Stimulated activated CD4-positive, alpha-beta T cell treated with anti-CD3 and anti-CD28 coated beads, Interleukin-12 subunit alpha, Interleukin-12 subunit beta, amount 100 ng/mL, for 48 hours (primary cell): ENCODE results near the gene CXCR1.
"Not testable (repeated sequence)": the region's sequence is repeated elsewhere in the genome, so short reads cannot be mapped to it uniquely, and the experiment has no call there.

Experiments
- DNase-seq, 3 donors: peaks; one replicate each; pipeline ENCODE4 v3.0.0-alpha.2; 2020; ENCODE audit warnings: low read depth in 2 of 3, low spot score in 1 of 3

CXCR1 gene

DNA sequence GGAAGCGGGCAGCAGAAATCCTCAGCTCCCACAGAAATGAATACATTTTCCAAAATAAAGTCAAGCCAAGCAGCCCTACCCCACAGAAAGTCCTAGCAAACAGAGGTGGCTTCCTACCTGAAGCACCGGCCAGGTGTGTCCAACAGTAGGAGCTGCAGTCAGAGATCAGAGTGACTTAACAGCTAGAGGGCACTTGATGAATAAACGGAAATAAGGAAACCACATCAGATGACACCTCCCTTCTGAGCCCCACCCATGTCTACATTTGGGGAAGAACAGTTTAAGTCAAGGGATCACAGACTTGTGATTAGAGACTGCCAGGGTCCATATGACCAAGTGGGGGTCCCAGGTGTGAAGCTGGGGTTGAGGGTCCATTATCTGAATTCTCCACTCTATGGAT lies at the start of gene CXCR1:
Gene CXCR1 (minus strand): TSS at position 172 of the 400 bp plus-strand sequence. CDS start 1,751 bp downstream, outside the sequence.
- DNase-seq, result peak in 1 of 3 donors; percentile 6

DNA sequence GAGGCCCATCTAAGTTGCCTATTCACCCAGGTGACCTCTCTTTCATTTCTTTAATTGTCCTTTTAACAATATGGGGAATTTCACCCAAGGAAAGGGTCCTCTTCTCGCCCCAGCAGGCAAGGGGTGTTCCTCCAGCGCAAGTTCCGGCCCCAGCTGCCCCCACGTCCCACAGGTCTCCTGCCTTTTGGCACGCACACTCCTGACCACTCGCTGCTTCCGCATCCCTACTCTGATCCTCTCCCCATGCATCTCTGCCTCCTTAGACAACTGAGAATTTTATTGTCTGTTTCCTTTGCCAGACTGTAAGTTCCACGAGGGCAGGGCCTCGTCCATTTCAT lies 49.5 kb upstream of the CXCR1 start:
- no peak for DNase-seq

DNA sequence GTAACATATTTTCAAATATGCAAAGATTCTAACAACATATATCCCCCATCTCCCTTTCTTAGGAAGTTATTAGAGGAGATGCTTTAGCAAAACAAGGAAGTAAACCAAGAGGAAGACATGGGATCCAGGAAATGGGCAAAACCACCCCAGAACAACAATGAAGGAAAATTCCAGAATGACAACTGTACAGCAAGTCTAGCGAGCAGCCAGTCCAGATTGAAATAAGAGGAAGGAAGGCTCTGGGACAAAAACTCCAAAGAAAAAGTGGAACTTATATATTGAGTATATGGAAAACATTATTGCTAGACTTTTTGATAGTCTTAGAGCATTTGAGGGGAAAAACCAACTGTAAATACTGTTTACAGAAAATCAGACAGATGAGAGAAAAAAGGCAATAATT lies 47.4 kb upstream of the CXCR1 start:
- DNase-seq, result no peak

DNA sequence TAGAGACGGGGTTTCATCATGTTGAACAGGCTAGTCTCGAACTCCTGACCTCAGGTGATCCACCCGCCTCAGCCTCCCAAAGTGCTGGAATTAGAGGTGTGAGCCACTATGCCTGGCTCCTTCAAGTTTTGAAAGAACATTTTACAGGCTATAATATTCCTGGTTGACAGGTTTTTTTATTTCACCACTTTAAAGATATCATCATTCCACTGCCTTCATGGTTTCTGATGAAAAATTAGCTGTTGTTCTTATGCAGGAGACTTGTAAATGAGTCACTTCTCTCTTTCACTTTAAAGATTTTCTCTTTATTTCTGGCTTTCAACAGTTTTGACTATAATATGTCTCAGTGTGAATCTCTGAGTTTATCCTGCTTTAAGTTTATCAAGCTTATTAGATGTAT lies 42.3 kb upstream of the CXCR1 start:
- no peak for DNase-seq

DNA sequence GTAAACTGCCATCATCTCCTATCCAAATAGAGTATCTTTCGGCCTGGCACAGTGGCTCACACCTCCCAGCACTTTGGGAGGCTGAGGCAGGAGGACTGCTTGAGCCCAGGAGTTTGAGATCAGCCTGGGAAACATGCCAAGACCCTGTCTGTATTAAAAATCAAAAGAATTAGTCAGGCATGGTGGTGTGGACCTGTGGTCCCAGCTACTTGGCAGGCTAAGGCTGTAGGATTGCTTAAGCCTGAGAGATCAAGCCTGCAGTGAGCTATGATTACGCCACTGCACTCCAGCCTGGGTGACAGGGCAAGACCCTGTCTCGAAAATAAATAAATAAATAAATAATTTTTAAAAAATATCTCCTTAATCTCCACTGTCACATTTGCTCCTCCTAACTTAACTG lies 35.5 kb upstream of the CXCR1 start:
- DNase-seq, result no peak

DNA sequence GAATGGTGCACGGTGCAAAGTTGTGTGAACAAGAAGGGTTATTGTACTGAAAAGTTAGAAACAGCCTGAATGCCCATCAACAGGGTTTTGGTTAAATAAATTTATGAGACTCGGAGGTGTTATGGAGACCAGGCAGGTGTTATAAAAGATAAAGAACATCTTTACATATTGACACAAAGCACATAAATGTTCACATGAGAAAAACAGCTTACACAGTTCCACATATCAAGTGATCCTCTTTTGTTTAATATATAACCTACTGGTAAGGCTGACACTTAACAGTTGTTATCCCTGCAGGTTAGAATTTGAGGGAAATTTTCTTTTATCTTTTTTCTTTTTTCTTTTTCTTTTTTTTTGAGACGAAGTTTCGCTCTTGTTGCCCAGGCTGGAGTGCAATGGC lies 30.2 kb upstream of the CXCR1 start:
- no peak for DNase-seq

DNA sequence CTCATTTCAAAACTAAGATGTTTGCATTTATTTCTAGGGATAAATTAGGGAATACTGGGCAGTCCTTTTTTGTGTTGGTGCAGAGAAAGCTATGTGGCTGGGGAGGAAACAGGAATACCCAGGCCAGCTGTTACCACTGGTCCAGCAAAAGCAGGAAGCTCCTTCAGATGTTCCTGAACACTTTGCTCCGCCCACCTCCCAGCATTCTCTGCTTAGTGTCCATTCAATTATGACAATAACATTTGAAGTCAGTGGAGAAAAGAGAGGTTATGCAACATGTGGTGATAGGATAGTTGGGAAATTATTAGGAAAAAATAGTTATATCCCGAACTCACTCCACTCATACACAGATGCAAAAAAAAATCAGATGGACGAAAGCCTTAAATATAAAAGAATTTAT lies 28.1 kb upstream of the CXCR1 start:
- no peak for DNase-seq

DNA sequence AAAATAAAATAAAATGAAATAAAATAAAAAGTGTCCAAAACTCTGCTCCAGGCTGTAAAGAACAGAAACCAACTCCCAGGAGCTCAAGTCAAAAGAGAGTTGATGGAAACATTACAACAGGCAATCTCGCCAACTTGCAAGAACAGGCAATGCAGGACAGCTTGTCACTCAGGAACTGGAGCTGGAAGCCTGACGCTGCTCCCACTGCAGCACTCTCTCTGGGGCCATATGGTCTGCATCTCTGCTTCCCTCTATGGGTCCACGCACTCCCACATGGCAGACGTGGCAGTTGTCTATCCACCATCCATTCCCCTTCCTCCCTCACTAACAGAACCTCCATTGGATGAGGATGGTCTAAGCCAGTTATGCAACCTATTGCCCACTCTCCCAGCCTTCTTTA lies 26.9 kb upstream of the CXCR1 start:
- no peak for DNase-seq

DNA sequence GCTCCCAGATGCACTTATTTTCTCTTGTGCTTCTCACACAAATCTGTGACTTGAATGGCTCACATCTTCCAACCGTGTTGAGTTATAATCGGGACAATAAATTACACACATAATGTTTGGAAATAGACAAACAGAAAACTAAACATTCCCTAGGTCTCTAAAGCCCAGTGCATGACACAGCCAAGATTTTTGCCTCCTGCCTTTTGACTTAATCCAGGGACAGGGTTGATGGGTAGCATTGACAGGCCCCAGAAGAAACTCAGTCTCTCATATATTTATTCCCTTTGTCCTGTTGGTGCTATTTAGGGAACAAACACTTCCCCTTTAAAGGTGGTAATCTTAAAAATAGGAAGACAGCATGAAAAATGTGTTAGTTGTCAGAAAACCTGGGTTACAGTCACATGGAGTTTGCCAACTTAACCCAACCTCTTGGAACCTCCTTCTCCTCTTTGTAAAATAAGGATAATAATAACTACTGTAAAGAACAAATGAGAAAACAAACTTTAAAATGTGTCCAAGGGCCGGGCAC lies 26.2 kb upstream of the CXCR1 start:
- DNase-seq, result no peak

DNA sequence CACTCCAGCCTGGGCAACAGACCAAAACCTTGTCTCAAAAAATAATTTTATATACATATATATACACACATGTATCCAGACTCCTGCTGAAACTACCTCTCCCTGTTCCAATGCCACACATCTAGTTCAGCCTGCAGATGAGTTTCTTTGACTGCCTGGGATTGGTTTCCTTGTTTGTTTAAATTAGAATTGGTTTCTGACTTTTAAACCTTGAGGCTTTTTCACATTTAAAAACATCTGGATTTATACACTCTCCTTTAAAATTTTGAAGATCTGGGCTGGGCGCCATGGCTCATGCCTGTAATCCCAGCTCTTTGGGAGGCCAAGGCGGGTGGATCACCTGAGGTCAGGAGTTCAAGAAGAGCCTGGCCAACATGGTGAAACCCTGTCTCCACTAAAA lies 21.8 kb upstream of the CXCR1 start:
- DNase-seq, result no peak

DNA sequence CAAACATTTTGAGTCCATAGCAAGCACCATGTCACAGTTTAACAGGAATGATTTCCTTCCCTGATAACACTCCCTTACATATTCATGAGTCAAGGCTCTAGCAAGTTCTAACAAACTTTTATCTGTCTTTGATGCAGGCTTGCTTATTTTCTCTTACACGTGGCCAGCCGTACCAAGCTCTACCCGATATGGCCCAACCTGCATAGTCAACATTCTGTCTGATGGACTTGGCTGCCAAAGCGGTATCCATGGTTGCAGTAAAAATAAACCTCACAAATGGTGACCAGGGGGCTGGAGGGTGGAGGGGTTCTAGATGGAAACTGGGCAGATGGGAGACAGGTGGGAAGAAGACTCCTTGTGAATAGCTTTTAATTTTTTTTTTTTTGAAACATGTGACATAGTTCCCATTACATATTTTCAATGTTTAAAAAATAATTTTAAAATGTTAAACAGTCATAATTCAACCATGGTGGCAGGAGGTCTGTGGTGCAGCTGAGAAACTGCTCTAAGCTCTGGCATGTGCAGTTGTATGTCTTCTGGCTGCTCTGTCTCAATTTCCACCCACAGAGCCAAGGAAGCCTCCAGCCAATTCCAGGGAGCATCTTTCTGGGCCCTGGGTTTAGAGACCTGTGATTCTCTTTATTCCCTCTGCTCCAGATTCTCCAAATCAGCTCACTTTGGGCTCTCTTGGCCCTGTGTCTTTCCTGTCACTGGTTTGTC lies 20.7 kb upstream of the CXCR1 start:
- DNase-seq, result no peak

DNA sequence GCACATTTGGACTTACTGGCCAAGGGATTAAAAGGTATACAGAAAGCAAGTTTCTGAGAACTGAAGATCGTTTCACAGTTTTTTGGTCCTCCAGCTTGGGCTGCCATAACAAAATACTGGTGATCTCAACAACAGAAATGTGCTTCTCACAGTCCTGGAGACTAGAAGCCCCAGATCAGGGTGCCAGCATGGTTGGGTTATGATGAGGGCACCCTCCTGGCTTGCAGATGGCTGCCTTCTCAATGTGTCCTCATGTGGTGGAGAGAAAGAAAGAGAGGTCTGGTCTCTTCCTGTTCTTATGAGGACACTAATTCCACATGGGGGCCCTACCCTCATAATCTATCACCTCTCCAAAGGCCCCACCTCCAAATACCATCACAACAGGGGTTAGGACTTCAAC lies 20.1 kb upstream of the CXCR1 start:
- no peak for DNase-seq

DNA sequence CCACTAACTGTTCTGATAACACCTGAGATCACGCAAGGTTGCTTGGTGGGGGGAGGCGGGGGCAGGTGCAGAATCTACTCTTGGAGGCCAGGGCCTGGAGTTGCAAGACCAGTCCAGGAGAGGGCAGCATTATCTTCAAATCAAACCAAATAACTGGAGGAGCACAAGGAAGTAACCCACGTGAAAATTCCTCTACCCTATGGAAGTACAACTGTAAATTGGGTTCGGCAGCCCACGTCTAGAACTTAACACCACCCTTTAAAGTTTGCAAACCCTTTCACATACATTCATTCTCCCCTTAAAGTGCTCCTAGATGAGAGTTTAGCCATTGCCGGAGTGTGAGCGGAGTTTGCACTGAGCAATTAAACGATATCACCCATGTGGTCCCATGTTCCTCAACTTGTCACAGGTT lies 19.6 kb upstream of the CXCR1 start:
- peak; percentile 47 to 71 (median 50) for DNase-seq

DNA sequence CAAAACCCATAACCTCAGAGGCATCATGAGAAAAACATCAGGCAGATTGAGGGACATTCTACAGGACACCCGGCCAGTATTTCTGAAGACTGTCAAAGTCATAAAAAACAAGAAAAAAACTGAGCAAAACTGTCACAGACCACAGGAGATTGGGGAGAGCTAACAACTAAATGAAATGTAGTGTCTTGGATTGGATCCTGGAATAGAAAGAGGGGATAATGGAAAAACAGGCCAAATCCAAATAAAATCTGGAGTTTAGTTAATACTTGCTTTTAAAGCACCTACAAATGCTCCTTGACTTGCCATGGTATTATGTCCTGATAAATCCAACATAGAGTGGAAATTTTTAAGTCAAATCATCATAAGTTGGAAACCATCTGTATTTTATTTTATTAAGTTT lies 17.6 kb upstream of the CXCR1 start:
- no peak for DNase-seq

DNA sequence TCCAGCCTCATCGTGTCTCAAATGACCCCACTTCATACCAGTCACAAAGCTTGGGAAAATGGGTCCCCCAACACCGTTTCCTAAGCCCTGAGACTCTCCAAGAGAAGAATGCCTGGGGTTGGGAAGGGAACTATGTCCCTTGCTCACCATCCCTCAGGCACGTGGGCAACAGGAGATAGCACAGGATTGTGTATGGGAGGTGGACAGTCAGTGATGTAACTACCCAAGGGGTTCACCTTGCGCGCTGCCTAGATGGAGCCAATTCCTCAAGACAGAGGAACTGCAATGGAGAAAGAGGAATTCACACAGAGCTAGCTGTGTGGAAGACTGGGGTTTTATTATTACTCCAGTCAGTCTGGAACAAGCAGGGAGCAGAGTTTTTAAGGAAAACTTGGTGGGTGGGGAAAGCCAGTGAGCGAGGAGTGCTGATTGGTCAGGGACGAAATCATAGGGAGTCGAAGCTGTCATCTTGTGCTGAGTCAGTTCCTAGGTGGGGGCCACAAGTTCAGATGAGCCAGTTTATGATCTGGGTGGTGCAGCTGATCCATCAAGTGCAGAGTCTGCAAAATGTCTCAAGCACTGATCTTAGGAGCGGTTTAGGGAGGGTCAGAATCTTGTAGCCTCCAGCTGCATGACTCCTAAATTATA lies 13.8 kb upstream of the CXCR1 start:
- no peak for DNase-seq

DNA sequence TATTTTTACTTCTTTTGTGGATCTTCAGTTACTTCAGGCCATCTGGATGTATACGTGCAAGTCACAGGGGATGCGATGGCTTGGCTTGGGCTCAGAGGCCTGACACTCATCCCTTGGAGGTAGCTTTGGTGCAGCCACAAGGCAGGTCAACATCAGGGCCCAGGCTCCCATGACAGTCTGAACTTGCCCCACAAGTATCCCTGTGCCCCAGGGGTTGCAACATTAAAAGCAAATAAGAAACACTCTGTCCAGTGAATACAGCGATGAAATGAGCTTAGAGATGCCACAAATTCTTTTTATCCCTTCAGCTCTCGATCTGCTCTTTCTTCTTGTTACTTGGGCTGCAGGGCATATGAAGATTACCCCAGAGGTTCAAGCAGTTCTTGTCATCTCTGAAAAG lies 13.0 kb upstream of the CXCR1 start:
- DNase-seq, result no peak

DNA sequence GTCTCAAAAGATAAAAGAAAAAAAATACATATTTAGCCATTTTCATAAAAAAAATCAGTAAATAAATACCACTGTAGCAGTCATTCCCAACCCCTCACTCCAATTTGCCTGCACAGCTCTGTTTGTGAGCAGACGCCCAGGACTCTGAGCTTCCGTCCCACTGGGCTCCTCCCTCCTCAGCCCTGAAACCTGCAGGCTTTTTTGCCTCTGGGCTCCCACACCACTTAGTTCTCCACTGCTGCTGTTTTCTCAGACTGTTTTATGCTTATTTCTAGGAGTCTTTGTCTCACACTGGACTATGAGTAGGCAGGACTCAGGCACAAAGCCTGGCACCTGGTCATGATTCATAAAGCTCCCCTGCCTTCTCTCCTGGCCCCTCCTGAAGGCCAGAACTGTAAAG lies 6.1 kb upstream of the CXCR1 start:
- no peak for DNase-seq

DNA sequence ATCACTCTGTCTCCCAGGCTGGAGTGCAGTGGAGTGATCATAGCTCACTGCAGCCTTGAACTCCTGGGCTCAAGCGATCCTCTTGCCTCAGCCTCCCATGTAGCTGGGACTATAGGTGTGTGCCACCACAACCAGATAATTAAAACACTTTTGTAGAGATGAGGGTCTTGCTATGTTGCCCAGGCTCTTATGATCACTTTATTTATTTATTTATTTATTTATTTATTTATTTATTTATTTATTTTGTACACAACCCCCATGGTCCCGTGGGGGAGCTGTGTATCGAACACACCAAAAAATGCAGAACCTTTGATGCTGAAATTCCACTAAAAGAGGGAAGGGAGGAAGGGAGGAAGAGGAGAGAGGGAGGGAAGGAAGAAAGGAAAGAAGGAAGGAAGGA lies 5.0 kb upstream of the CXCR1 start:
- DNase-seq, result not testable (repeated sequence)

DNA sequence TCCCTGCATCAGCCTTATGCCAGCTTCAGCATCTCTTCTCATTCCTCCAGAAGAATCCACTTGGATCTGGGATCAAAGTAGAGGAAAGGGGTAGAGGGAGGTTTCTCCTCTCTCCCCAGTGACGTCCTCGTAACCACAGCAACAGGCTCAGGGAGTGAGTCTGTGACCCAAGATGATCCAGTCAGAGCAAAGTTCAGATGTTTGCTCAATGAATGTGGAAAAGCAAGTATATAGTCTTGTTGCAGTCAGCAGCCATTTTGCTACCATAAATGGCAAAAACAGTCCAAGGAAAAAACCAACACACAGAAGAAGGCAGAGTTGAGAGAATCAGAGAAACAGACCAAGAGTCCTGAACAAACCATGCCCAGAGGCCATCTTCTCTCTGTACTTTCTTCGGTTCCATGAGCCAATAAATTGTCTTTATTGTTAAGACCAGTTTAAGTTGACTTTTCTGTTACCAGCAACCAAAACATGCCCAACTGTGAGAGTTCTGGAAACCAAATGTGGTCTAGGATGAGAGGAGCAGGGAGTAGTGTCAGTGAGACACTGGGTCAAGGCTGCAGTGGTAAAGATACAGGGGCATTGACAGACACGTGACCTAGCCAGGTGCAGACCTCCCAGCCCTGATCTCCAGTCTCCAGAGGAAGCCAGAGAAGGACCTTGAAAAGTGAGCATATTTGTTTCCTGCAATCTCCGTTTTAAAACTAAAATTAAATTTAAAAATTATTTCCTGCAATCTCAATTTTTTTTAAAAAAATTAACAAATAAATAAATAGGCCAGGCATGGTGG lies 3.2 kb upstream of the CXCR1 start:
- DNase-seq, result no peak

DNA sequence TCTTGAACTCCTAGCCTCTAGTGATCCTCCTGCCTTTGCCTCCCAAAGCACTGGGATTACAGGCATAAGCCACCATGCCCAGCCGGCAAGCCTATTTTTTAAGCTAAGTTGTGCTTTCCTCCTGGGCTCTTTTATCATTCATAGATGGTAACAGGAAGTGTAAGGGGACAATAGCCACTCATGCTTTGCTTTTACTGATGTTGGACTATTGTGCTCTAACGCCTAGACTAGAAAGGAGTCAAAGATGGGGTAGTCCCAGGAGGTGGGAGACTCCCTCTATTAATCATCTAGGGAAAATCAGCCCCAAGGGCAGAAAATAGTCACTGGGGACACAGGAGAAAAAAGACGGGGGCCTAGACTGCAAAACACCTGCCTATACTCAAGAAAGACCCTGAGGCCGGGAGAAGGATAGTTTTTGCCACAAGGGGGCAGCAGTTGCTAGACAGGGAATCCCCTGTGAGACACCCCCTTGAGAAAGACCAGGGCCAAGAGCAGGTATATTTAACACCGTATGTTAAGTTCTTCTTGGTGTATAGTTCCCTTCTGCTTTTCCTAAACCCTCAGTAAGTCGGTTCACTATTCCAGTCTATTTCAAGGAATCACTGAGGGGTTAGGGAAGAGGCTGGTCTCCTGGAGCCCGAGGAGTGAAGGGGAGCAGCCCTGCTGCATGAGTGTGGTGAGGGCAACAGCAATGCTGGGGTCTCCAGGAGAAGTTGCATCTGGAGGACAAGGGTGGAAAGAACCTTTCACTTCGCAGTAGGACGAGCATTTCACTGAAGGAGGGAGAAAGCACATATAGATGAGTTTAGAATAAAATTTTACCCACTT lies 2.1 kb upstream of the CXCR1 start:
- peak; percentile 37 to 76 (median 51) for DNase-seq

DNA sequence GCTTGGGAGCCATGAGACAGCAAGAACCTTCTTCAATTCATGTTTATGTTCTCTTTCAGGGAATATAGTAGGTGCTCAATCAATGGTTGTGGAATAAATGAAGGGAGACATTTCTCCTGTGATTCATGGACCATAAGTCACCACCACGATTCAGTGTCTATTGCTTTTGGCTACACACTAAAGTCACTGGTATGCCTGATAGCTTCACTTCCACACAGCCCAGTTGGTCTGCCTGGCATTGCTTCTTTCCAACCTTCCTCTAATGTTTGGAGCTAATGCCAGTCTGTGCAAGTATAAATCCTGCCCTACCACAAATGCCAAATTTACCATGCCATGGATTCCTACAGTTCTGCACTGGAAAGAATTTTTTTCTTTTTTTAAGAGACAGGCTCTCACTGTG lies 1.3 kb upstream of the CXCR1 start:
- DNase-seq, result no peak
